ENCODE data around the gene PCDHGB2.
"Not testable (repeated sequence)": the region's sequence is repeated elsewhere in the genome, so short reads cannot be mapped to it uniquely, and the experiment has no call there.

The PCDHGB2 gene

DNA sequence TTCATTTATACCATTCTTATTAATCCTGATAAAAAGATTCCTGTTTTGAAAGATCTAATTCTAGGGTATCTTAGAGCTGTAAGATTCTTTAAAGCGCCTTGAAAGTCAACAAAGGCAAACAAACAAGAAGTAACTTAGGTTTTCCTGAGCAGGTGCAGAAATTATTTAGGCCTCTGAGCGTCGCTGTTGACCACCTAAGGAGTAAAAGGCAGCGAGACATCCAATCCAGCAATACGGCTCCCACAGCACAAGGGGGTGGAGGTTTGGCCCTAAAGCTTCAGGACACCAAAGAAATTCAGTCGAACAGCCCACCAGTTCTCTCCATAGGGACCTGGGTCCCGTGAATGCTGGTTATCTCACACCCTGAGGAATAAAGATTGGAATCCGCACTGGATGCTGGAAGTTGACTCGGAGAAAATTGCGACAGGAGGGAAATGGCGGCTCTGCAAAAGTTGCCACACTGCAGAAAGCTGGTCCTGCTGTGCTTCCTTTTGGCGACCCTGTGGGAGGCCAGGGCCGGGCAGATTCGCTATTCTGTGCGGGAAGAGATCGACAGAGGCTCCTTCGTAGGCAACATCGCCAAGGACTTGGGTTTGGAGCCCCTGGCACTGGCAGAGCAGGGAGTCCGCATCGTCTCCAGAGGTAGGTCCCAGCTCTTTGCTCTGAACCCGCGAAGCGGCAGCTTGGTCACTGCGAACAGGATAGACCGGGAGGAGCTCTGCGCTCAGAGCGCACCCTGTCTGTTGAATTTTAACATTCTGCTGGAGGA is 21.1 kb upstream of the PCDHGB2 start, which contains the start of gene PCDHGA2:
PCDHGA2 (plus strand) TSS at position 223 of the 769 bp plus-strand sequence.
- Mint-ChIP-seq H3K9me3 (peaks cover 14 to 15% of the 10 kb centered on the region in 2 donors), H3K27me3 (peaks cover 74 to 99% of the 10 kb centered on the region in 2 donors), H3K36me3 (ENCODE audit: insufficient read depth) (no peaks in the 10 kb centered on the region), H3K4me3 (no peak within 1 kb of the TSS), H3K27ac (no peak within 1 kb of the TSS), H3K4me1 (ENCODE audit: low read depth in 2 of 2) (no peaks in the 10 kb centered on the region)
- no peak for ATAC-seq (replicated peaks)
- no peak for DNase-seq

GRCh38 chr5:141340781-141341354 is 18.9 kb upstream of the PCDHGB2 start:
- not testable (repeated sequence) for ATAC-seq (replicated peaks); H3K27ac Mint-ChIP-seq; H3K36me3 Mint-ChIP-seq (ENCODE audit: insufficient read depth); H3K9me3 Mint-ChIP-seq; H3K4me3 Mint-ChIP-seq; H3K4me1 Mint-ChIP-seq (ENCODE audit: low read depth in 2 of 2); DNase-seq
- peaks cover 61 to 99% of the 10 kb centered on the region in 2 donors for H3K27me3 Mint-ChIP-seq

DNA sequence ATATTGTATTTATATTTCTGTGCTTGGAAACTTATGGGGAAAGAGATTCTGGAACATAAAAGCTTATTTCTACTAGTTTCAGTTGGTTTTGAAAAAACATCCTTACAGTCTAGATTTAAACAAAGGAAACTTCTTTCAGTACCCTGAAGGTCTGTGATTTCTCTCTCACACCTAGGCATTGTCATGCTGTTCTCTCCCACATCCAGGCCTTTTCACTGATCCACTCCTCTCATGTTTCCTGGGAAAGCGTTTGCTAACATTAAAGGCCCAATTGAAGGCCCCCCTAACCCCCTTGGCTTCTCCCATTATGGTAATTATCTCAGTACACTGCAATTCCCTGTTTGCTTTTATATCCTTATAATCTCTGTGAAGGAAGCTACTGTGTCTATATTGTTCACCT is 17.0 kb upstream of the PCDHGB2 start:
- Mint-ChIP-seq H3K27me3 (peaks cover 54 to 99% of the 10 kb centered on the region in 2 donors), H3K9me3 (peaks cover 10 to 21% of the 10 kb centered on the region in 2 donors), H3K27ac (no peak overlapping the region), H3K4me1 (ENCODE audit: low read depth in 2 of 2) (no peaks in the 10 kb centered on the region), H3K4me3 (no peak overlapping the region), H3K36me3 (ENCODE audit: insufficient read depth) (peaks cover 3% of the 10 kb centered on the region)
- DNase-seq: no peak
- no peak for ATAC-seq (replicated peaks)

DNA sequence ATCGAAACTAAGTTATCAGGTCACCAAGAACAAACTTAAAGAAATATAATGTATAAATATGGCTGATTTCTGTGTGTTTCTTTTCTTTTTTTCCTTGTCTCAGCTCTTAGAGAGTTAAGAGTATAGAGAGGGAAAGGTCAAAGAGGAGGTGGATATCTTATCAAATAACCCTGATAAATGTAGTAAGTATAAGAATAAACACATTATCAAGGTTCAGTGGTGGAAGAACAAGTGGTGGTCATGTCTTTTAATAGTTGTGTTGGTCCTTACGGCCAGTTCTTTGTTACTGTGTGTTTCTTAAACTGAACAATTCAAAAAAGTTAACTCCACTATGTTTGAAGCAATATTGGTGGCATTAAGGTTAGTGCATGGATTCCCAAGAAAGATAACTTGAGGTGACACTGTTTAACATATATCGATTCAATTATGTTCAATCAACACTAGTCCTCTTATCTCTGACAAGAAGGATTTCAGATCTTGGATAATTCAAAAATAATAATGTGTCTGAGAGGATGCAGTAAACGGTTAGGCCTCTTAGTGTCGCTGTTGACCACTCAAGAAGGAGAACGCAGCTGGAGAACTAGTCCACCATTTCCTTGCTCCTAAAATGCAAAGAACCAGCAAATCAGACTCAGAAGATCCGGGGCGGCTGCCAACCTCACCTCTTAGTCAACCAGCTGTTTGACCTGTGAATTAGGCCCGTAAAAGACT is 16.4 kb upstream of the PCDHGB2 start, which contains the start of gene PCDHGA3:
PCDHGA3 (plus strand) TSS at position 588 of the 711 bp plus-strand sequence. CDS start 205 bp downstream, outside the sequence.
- Mint-ChIP-seq H3K36me3 (ENCODE audit: insufficient read depth) (peaks cover 3% of the 10 kb centered on the region), H3K9me3 (peaks cover 5 to 21% of the 10 kb centered on the region in 2 donors), H3K4me3 (peak within 1 kb of the TSS; percentile 12 to 57), H3K27me3 (peaks cover 53 to 99% of the 10 kb centered on the region in 2 donors), H3K4me1 (ENCODE audit: low read depth in 2 of 2) (no peaks in the 10 kb centered on the region), H3K27ac (no peak within 1 kb of the TSS)
- no peak for ATAC-seq (replicated peaks)
- no peak for DNase-seq

- ATAC-seq (replicated peaks) (no peak), DNase-seq (no peak)
- Mint-ChIP-seq H3K9me3 (peaks cover 5 to 21% of the 10 kb centered on the region in 2 donors), H3K4me1 (ENCODE audit: low read depth in 2 of 2) (no peaks in the 10 kb centered on the region), H3K36me3 (ENCODE audit: insufficient read depth) (peaks cover 3% of the 10 kb centered on the region), H3K4me3 (peak overlapping the region; percentile 12 to 57), H3K27ac (no peak overlapping the region), H3K27me3 (peaks cover 55 to 99% of the 10 kb centered on the region in 2 donors)
Observed at GRCh38 chr5:141343953-141344463, 15.8 kb upstream of the PCDHGB2 start.

GRCh38 chr5:141345327-141345726 is 14.5 kb upstream of the PCDHGB2 start:
- DNase-seq (no peak), ATAC-seq (replicated peaks) (no peak)
- Mint-ChIP-seq H3K4me3 (no peak overlapping the region), H3K9me3 (peaks cover 2 to 21% of the 10 kb centered on the region in 2 donors), H3K36me3 (ENCODE audit: insufficient read depth) (peaks cover 3% of the 10 kb centered on the region), H3K27me3 (peaks cover 60 to 95% of the 10 kb centered on the region in 2 donors), H3K27ac (no peak overlapping the region), H3K4me1 (ENCODE audit: low read depth in 2 of 2) (peaks cover 5 to 6% of the 10 kb centered on the region in 2 donors)

DNA sequence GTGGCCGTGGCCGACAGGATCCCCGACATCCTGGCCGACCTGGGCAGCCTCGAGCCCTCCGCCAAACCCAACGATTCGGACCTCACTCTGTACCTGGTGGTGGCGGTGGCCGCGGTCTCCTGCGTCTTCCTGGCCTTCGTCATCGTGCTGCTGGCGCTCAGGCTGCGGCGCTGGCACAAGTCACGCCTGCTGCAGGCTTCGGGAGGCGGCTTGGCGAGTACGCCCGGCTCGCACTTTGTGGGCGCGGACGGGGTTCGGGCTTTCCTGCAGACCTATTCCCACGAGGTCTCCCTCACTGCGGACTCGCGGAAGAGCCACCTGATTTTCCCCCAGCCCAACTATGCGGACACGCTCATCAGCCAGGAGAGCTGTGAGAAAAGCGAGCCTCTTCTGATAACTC is 13.8 kb upstream of the PCDHGB2 start:
- not testable (repeated sequence) for DNase-seq; H3K36me3 Mint-ChIP-seq (ENCODE audit: insufficient read depth); ATAC-seq (replicated peaks); H3K4me1 Mint-ChIP-seq (ENCODE audit: low read depth in 2 of 2); H3K27ac Mint-ChIP-seq; H3K4me3 Mint-ChIP-seq
- H3K27me3 Mint-ChIP-seq: peaks cover 59 to 95% of the 10 kb centered on the region in 2 donors
- peaks cover 1 to 20% of the 10 kb centered on the region in 2 donors for H3K9me3 Mint-ChIP-seq

DNA sequence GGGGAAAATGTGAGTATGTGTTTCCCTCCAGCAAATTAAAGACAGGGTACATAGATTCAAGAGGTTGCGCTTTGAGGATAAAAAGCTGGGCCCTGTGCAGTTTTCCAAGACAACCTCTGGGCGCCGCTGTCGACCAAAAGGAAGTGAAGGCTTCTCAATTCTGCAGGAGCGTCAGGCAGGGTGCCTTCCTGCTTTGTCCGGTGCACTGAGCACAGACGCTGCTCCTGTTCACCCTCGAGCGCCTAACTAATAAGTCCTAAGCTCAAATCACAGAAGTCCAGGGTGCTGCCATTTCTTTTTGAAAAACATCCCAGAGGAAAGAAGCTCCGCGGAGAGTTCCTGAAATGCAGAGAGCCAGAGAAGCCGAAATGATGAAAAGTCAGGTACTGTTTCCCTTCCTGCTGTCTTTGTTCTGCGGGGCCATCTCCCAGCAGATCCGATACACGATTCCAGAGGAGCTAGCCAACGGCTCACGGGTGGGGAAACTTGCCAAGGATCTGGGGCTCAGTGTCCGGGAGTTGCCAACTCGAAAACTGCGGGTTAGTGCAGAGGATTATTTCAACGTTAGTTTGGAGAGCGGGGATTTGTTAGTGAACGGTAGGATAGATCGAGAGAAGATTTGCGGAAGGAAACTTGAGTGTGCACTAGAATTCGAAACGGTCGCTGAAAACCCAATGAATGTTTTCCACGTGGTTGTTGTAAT is 9.7 kb upstream of the PCDHGB2 start, which contains the start of gene PCDHGB1:
PCDHGB1 (plus strand) TSS at position 183 of the 703 bp plus-strand sequence; CDS start at position 345, 162 bp downstream.
- ATAC-seq (replicated peaks) (peak; percentile 43), DNase-seq (peak; percentile 18 to 37 (median 20))
- Mint-ChIP-seq H3K4me1 (ENCODE audit: low read depth in 2 of 2) (peaks cover 5 to 6% of the 10 kb centered on the region in 2 donors), H3K36me3 (ENCODE audit: insufficient read depth) (peaks cover 3% of the 10 kb centered on the region), H3K4me3 (peak within 1 kb of the TSS; percentile 58 to 68), H3K27me3 (peaks cover 55 to 90% of the 10 kb centered on the region in 2 donors), H3K27ac (no peak within 1 kb of the TSS), H3K9me3 (peaks cover 1 to 20% of the 10 kb centered on the region in 2 donors)

GRCh38 chr5:141351591-141351990 is 8.2 kb upstream of the PCDHGB2 start:
- peaks cover 1 to 13% of the 10 kb centered on the region in 2 donors for H3K9me3 Mint-ChIP-seq
- ATAC-seq (replicated peaks): no peak
- peaks cover 3% of the 10 kb centered on the region for H3K36me3 Mint-ChIP-seq (ENCODE audit: insufficient read depth)
- DNase-seq: no peak
- peaks cover 64 to 90% of the 10 kb centered on the region in 2 donors for H3K27me3 Mint-ChIP-seq
- H3K27ac Mint-ChIP-seq: no peak overlapping the region
- H3K4me1 Mint-ChIP-seq (ENCODE audit: low read depth in 2 of 2): peaks cover 5 to 6% of the 10 kb centered on the region in 2 donors
- H3K4me3 Mint-ChIP-seq: no peak overlapping the region

GRCh38 chr5:141354900-141355469 is 4.8 kb upstream of the PCDHGB2 start, which contains the start of gene PCDHGA4:
TSS of gene PCDHGA4 (plus strand) at chr5:141355021. CDS start at chr5:141355108, 87 bp downstream.
- DNase-seq (no peak), ATAC-seq (replicated peaks) (no peak)
- peaks cover 49 to 92% of the 10 kb centered on the region in 2 donors for H3K27me3 Mint-ChIP-seq
- peaks cover 0 to 10% of the 10 kb centered on the region in 2 donors for H3K9me3 Mint-ChIP-seq
- H3K4me3 Mint-ChIP-seq: peak within 1 kb of the TSS; percentile 40 to 56
- peaks cover 6 to 7% of the 10 kb centered on the region in 2 donors for H3K4me1 Mint-ChIP-seq (ENCODE audit: low read depth in 2 of 2)
- no peaks in the 10 kb centered on the region for H3K36me3 Mint-ChIP-seq (ENCODE audit: insufficient read depth)
- H3K27ac Mint-ChIP-seq: no peak within 1 kb of the TSS

DNA sequence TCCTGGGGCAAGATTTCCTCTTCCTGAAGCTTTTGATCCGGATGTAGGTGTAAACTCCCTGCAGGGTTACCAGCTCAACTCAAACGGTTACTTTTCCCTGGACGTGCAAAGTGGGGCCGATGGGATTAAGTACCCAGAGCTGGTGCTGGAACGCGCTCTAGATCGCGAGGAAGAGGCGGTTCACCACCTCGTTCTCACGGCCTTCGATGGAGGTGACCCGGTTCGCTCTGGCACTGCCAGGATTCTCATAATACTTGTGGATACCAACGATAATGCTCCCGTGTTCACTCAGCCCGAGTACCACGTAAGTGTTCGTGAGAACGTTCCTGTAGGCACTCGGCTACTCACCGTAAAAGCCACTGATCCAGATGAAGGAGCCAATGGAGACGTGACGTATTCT is 4.2 kb upstream of the PCDHGB2 start:
- Mint-ChIP-seq H3K36me3 (ENCODE audit: insufficient read depth) (no peaks in the 10 kb centered on the region), H3K27ac (no peak overlapping the region), H3K4me3 (no peak overlapping the region), H3K4me1 (ENCODE audit: low read depth in 2 of 2) (peaks cover 2 to 5% of the 10 kb centered on the region in 2 donors), H3K9me3 (peaks cover 0 to 7% of the 10 kb centered on the region in 2 donors), H3K27me3 (peaks cover 49 to 92% of the 10 kb centered on the region in 2 donors)
- ATAC-seq (replicated peaks) (no peak), DNase-seq (no peak)

DNA sequence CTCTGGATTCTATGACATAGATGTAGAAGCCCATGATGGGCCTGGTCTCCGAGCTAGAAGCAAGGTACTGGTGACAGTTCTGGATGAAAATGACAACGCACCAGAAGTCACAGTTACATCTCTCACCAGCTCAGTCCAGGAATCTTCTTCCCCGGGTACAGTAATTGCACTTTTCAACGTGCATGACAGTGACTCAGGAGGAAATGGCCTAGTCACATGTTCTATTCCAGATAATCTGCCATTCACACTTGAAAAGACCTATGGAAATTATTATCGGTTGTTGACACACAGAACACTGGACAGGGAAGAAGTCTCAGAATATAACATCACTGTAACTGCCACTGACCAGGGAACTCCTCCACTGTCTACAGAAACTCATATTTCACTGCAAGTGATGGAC is 3.7 kb upstream of the PCDHGB2 start:
- Mint-ChIP-seq H3K27me3 (peaks cover 50 to 92% of the 10 kb centered on the region in 2 donors), H3K9me3 (peaks cover 0 to 7% of the 10 kb centered on the region in 2 donors), H3K27ac (no peak overlapping the region), H3K4me1 (ENCODE audit: low read depth in 2 of 2) (peaks cover 2 to 5% of the 10 kb centered on the region in 2 donors), H3K36me3 (ENCODE audit: insufficient read depth) (peaks cover under 1% of the 10 kb centered on the region), H3K4me3 (no peak overlapping the region)
- DNase-seq: no peak
- ATAC-seq (replicated peaks): no peak
